ENCODE results near the gene ZSCAN16. TPM values are rescaled to one million over a fixed set of nuclear protein-coding genes. Genes with fewer than 3 reads are reported as not detected.

Gene ZSCAN16
- total and polyA plus RNA-seq, 10 donors = 6.2 to 11.7 (median 8.7) TPM

DNA sequence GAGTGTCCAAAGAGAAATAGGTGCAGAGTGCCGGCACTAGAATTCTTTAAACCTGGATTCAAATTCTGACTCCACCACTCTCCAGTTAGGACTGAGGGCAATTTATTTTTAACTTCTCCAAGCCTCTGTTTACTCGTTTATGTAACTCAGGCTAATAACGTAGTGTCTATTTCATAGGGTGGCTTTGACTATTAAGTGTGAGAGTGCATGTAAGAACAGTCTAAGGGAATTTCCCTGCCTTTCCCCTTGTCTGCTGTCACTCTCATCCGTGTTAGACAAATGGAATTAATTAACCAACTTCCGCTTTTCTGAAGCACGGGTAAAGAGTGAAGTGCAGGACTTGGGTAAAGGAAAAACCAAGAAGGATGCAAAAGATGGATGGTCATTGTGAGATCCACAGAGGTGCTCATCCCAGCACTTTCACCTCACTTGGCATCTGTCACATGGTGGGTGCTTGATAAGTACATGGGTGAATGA is 13.1 kb downstream of the ZSCAN16 start:
- no peak for TF ChIP-seq POLR2AphosphoS5 (IDR thresholded peaks at IDR 0.05)
- no peak for TF ChIP-seq POLR2A (IDR thresholded peaks at IDR 0.05)
- TF ChIP-seq, protein P1, sequence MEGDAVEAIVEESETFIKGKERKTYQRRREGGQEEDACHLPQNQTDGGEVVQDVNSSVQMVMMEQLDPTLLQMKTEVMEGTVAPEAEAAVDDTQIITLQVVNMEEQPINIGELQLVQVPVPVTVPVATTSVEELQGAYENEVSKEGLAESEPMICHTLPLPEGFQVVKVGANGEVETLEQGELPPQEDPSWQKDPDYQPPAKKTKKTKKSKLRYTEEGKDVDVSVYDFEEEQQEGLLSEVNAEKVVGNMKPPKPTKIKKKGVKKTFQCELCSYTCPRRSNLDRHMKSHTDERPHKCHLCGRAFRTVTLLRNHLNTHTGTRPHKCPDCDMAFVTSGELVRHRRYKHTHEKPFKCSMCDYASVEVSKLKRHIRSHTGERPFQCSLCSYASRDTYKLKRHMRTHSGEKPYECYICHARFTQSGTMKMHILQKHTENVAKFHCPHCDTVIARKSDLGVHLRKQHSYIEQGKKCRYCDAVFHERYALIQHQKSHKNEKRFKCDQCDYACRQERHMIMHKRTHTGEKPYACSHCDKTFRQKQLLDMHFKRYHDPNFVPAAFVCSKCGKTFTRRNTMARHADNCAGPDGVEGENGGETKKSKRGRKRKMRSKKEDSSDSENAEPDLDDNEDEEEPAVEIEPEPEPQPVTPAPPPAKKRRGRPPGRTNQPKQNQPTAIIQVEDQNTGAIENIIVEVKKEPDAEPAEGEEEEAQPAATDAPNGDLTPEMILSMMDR (IDR thresholded peaks at IDR 0.05 in 8 of 11, conservative IDR thresholded peaks at IDR 0.05 in 3 of 11) = no peak
- H3K36me3 ChIP-seq = peaks cover 0 to 14% (median 0%) of the 10 kb centered on the region in 6 donors

DNA sequence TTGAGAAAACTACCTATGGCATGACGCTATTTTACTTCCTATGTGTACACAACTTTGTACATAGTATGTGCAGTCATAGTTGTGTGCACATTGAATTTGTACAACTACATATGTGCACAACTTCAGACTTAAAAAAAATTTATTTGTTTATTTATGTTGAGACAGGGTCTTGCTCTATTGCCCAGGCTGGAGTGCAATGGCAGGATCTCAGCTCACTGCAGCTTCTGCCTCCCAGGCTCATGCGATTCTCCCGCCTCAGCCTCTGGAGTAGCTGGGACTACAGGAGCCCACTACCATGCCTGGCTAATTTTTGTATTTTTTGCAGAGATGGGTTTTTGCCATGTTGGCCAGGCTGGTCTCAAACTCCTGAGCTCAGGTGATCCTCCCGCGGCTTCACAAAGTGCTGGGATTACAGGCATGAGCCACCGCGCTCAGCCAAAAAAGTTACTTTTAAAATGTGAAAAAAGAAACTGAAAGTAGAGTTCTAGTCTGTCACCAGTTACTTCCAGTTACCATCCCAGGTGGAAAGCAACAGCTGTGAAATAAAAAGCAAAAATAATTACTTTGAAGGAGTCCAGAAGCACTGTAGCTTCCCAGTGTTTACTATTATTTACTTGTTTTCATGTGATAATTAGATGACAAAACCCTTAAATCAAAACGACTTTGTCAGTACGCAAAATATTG is 15.6 kb downstream of the ZSCAN16 start:
- H3K4me3 ChIP-seq = peak overlapping the region in 4 of 8 donors; percentile 1 to 59 (median 20)
- peaks cover 40 to 83% (median 63%) of the 10 kb centered on the region in 6 donors for H3K4me1 ChIP-seq
- no peaks in the 10 kb centered on the region for H3K9me3 ChIP-seq
- intact Hi-C loops (cut with DNase I; ENCODE audit: low total_unique reads) = loop anchor here (10.0 kb wide), 2 partner anchors 85 to 215 kb away; partner anchors contain the start of gene ZSCAN9
- DNase-seq = no peak
- H3K36me3 ChIP-seq = peaks cover 0 to 11% (median under 1%) of the 10 kb centered on the region in 6 donors
- peak overlapping the region in 4 of 8 donors; percentile 13 to 53 (median 44) for H3K27ac ChIP-seq
- H3K27me3 ChIP-seq (replicated peaks in 1 of 7) = no peaks in the 10 kb centered on the region
- 49 to 73% (median 70%) methylated on average over 9 of the region's 9 CpGs for WGBS, 5 donors
- TF ChIP-seq POLR2A (IDR thresholded peaks at IDR 0.05) (no peak), POLR2AphosphoS5 (IDR thresholded peaks at IDR 0.05) (no peak)
- TF ChIP-seq, protein P1 (IDR thresholded peaks at IDR 0.05 in 8 of 11, conservative IDR thresholded peaks at IDR 0.05 in 3 of 11) = no peak

More for the DNA sequence above, 13.1 kb downstream of the ZSCAN16 start:
- intact Hi-C loops (cut with DNase I; ENCODE audit: low total_unique reads) = loop anchor here (10.0 kb wide), 2 partner anchors 87 to 217 kb away; partner anchors contain the start of gene ZSCAN9
- no peak for DNase-seq
- Histone ChIP-seq H3K9me3 (no peaks in the 10 kb centered on the region), H3K27ac (peak overlapping the region; percentile 88 to 98 (median 96)), H3K4me3 (peak overlapping the region; percentile 59 to 87 (median 72)), H3K4me1 (peaks cover 32 to 84% (median 61%) of the 10 kb centered on the region in 6 donors), H3K27me3 (replicated peaks in 1 of 7) (no peaks in the 10 kb centered on the region)
- 0 to 2% (median 1%) methylated on average over 6 of the region's 6 CpGs for WGBS, 5 donors

DNA sequence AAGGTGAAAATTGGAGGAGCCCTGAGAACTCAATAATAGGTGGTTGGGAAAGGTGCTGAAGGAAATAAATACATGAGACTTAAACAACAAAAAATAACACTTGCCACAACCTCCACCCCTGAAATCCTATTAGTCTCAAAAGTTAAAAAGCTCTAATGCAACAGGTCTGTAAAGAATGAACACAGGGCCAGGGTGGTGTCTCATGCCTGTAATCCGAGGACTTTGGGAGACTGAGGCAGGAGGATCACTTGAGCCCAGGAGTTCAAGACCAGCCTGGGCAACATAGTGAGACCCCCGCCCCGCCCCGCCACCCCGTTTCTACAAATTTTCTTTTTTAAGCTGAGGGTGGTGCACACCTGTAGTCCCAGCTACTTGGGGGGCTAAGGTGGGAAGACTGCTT is 16.2 kb downstream of the ZSCAN16 start:
- no peak for DNase-seq
- peak overlapping the region in 4 of 8 donors; percentile 1 to 69 (median 38) for H3K4me3 ChIP-seq
- TF ChIP-seq POLR2AphosphoS5 (IDR thresholded peaks at IDR 0.05) (no peak), POLR2A (IDR thresholded peaks at IDR 0.05) (no peak)
- TF ChIP-seq, protein P1 (IDR thresholded peaks at IDR 0.05 in 8 of 11, conservative IDR thresholded peaks at IDR 0.05 in 3 of 11) = no peak
- H3K27me3 ChIP-seq (replicated peaks in 1 of 7) = no peaks in the 10 kb centered on the region
- peaks cover 0 to 18% (median 4%) of the 10 kb centered on the region in 6 donors for H3K36me3 ChIP-seq
- H3K9me3 ChIP-seq = no peaks in the 10 kb centered on the region
- intact Hi-C loops (cut with DNase I; ENCODE audit: low total_unique reads) = no loop called here
- peaks cover 36 to 83% (median 62%) of the 10 kb centered on the region in 6 donors for H3K4me1 ChIP-seq
- WGBS, 5 donors = 76 to 88% (median 79%) methylated on average over 5 of the region's 5 CpGs
- peak overlapping the region in 4 of 8 donors; percentile 13 to 53 (median 44) for H3K27ac ChIP-seq

All from spleen (tissue), 11 donors.